OCI-LY7 (cell line): Measurements from ENCODE around the gene PHACTR3.

ENCODE experiments used
- CTCF ChIP-seq: fragments of 200-600 bp; sonication (generic); conservative IDR thresholded peaks from 2 replicates; pipeline ENCODE4 v1.5.1; 2014; ENCODE audit warnings: mild to moderate bottlenecking, antibody characterized with exemption, low read length, moderate library complexity, mixed read lengths
- EZH2phosphoT487 ChIP-seq: fragments of 200-600 bp; sonication (generic); IDR thresholded peaks from 2 replicates; pipeline ENCODE4 v1.6.1; 2018; ENCODE audit warnings: low read depth, borderline replicate concordance, mild to moderate bottlenecking, mixed run types, antibody characterized with exemption, low read length, moderate library complexity, mixed read lengths

GRCh38 chr20:59686404-59687346 is 82.3 kb downstream of the PHACTR3 start:
- TF ChIP-seq CTCF, result no peak
- no peak for TF ChIP-seq EZH2phosphoT487
